ENCODE results near the gene DNAH17. TPM values are rescaled to one million over a fixed set of nuclear protein-coding genes. Genes with fewer than 3 reads are reported as not detected.

The DNAH17 gene
- polyA plus RNA-seq, 4 donors, result 0.57 to 3.6 TPM; not detected in 2

- peaks cover 0 to 3% (median 0%) of the 10 kb centered on the region in 3 donors for H3K4me1 ChIP-seq (ENCODE audit: control insufficient read depth in 3 of 3, insufficient read depth in 2 of 3, low read depth in 1 of 3, low read length in 2 of 3)
- DNase-seq (no peak), FAIRE-seq (no peak)
- H3K36me3 ChIP-seq (ENCODE audit: control insufficient read depth in 3 of 3, insufficient read depth in 2 of 3, low read depth in 1 of 3, low read length in 3 of 3), result no peaks in the 10 kb centered on the region
- no peak overlapping the region for H3K27ac ChIP-seq (ENCODE audit: low read depth in 1 of 3, low read length in 2 of 3)
- WGBS, 3 donors, result 40 to 84% (median 60%) methylated on average over 11 of the region's 11 CpGs
- H3K27me3 ChIP-seq (ENCODE audit: control insufficient read depth in 3 of 3, insufficient read depth in 3 of 3, low read length in 3 of 3), result no peaks in the 10 kb centered on the region
- no peak overlapping the region for H3K4me3 ChIP-seq (ENCODE audit: low read depth in 1 of 3, low read length in 3 of 3)
- H3K9me3 ChIP-seq (ENCODE audit: control insufficient read depth in 2 of 2, insufficient read depth in 1 of 2, low read depth in 1 of 2, low read length in 1 of 2), result peaks cover 0 to 11% of the 10 kb centered on the region in 2 donors
Measured at GRCh38 chr17:78529251-78529650, 47.9 kb downstream of the DNAH17 start.

- no peak overlapping the region for H3K27ac ChIP-seq (ENCODE audit: low read depth in 1 of 3, low read length in 2 of 3)
- H3K4me3 ChIP-seq (ENCODE audit: low read depth in 1 of 3, low read length in 3 of 3), result no peak overlapping the region
- H3K9me3 ChIP-seq (ENCODE audit: control insufficient read depth in 2 of 2, insufficient read depth in 1 of 2, low read depth in 1 of 2, low read length in 1 of 2), result peaks cover 0 to 11% of the 10 kb centered on the region in 2 donors
- H3K27me3 ChIP-seq (ENCODE audit: control insufficient read depth in 3 of 3, insufficient read depth in 3 of 3, low read length in 3 of 3), result no peaks in the 10 kb centered on the region
- DNase-seq (peak; percentile 15 to 39), FAIRE-seq (no peak)
- peaks cover 0 to 3% (median 0%) of the 10 kb centered on the region in 3 donors for H3K4me1 ChIP-seq (ENCODE audit: control insufficient read depth in 3 of 3, insufficient read depth in 2 of 3, low read depth in 1 of 3, low read length in 2 of 3)
- no peaks in the 10 kb centered on the region for H3K36me3 ChIP-seq (ENCODE audit: control insufficient read depth in 3 of 3, insufficient read depth in 2 of 3, low read depth in 1 of 3, low read length in 3 of 3)
- WGBS, 3 donors, result 17 to 40% (median 28%) methylated on average over 9 to 10 of the region's 10 CpGs
Measured at GRCh38 chr17:78528541-78528940, 48.7 kb downstream of the DNAH17 start.

GRCh38 chr17:78527345-78527744 lies 49.9 kb downstream of the DNAH17 start:
- no peak overlapping the region for H3K27ac ChIP-seq (ENCODE audit: low read depth in 1 of 3, low read length in 2 of 3)
- WGBS, 3 donors, result 64 to 87% (median 76%) methylated on average over 4 of the region's 4 CpGs
- FAIRE-seq (no peak), DNase-seq (no peak)
- H3K36me3 ChIP-seq (ENCODE audit: control insufficient read depth in 3 of 3, insufficient read depth in 2 of 3, low read depth in 1 of 3, low read length in 3 of 3), result no peaks in the 10 kb centered on the region
- H3K4me1 ChIP-seq (ENCODE audit: control insufficient read depth in 3 of 3, insufficient read depth in 2 of 3, low read depth in 1 of 3, low read length in 2 of 3), result peaks cover 0 to 3% (median 0%) of the 10 kb centered on the region in 3 donors
- H3K27me3 ChIP-seq (ENCODE audit: control insufficient read depth in 3 of 3, insufficient read depth in 3 of 3, low read length in 3 of 3), result no peaks in the 10 kb centered on the region
- H3K9me3 ChIP-seq (ENCODE audit: control insufficient read depth in 2 of 2, insufficient read depth in 1 of 2, low read depth in 1 of 2, low read length in 1 of 2), result peaks cover 0 to 9% of the 10 kb centered on the region in 2 donors
- H3K4me3 ChIP-seq (ENCODE audit: low read depth in 1 of 3, low read length in 3 of 3), result no peak overlapping the region

- peak; percentile 53 to 75 for DNase-seq
- H3K4me1 ChIP-seq (ENCODE audit: control insufficient read depth in 3 of 3, insufficient read depth in 2 of 3, low read depth in 1 of 3, low read length in 2 of 3), result peaks cover 0 to 3% (median 0%) of the 10 kb centered on the region in 3 donors
- peaks cover 0 to 9% of the 10 kb centered on the region in 2 donors for H3K9me3 ChIP-seq (ENCODE audit: control insufficient read depth in 2 of 2, insufficient read depth in 1 of 2, low read depth in 1 of 2, low read length in 1 of 2)
- no peak overlapping the region for H3K27ac ChIP-seq (ENCODE audit: low read depth in 1 of 3, low read length in 2 of 3)
- H3K36me3 ChIP-seq (ENCODE audit: control insufficient read depth in 3 of 3, insufficient read depth in 2 of 3, low read depth in 1 of 3, low read length in 3 of 3), result no peaks in the 10 kb centered on the region
- H3K4me3 ChIP-seq (ENCODE audit: low read depth in 1 of 3, low read length in 3 of 3), result no peak overlapping the region
- 43 to 76% (median 66%) methylated on average over 30 of the region's 30 CpGs for WGBS, 3 donors
- FAIRE-seq, result no peak
- H3K27me3 ChIP-seq (ENCODE audit: control insufficient read depth in 3 of 3, insufficient read depth in 3 of 3, low read length in 3 of 3), result no peaks in the 10 kb centered on the region
Measured at GRCh38 chr17:78526231-78527025, 50.8 kb downstream of the DNAH17 start.

- no peaks in the 10 kb centered on the region for H3K36me3 ChIP-seq (ENCODE audit: control insufficient read depth in 3 of 3, insufficient read depth in 2 of 3, low read depth in 1 of 3, low read length in 3 of 3)
- 87 to 91% (median 88%) methylated on average over 17 of the region's 17 CpGs for whole genome bisulfite sequencing, 3 donors
- DNase-seq (no peak), FAIRE-seq (no peak)
- no peaks in the 10 kb centered on the region for H3K27me3 ChIP-seq (ENCODE audit: control insufficient read depth in 3 of 3, insufficient read depth in 3 of 3, low read length in 3 of 3)
- H3K27ac ChIP-seq (ENCODE audit: low read depth in 1 of 3, low read length in 2 of 3), result no peak overlapping the region
- H3K4me3 ChIP-seq (ENCODE audit: low read depth in 1 of 3, low read length in 3 of 3), result no peak overlapping the region
- H3K9me3 ChIP-seq (ENCODE audit: control insufficient read depth in 2 of 2, insufficient read depth in 1 of 2, low read depth in 1 of 2, low read length in 1 of 2), result peaks cover 0 to 9% of the 10 kb centered on the region in 2 donors
- H3K4me1 ChIP-seq (ENCODE audit: control insufficient read depth in 3 of 3, insufficient read depth in 2 of 3, low read depth in 1 of 3, low read length in 2 of 3), result peaks cover 0 to 3% (median 0%) of the 10 kb centered on the region in 3 donors
Measured at GRCh38 chr17:78525511-78526160, 51.6 kb downstream of the DNAH17 start.

GRCh38 chr17:78524870-78525510 lies 52.2 kb downstream of the DNAH17 start:
- H3K4me3 ChIP-seq (ENCODE audit: low read depth in 1 of 3, low read length in 3 of 3), result no peak overlapping the region
- H3K4me1 ChIP-seq (ENCODE audit: control insufficient read depth in 3 of 3, insufficient read depth in 2 of 3, low read depth in 1 of 3, low read length in 2 of 3), result peaks cover 0 to 3% (median 0%) of the 10 kb centered on the region in 3 donors
- no peak overlapping the region for H3K27ac ChIP-seq (ENCODE audit: low read depth in 1 of 3, low read length in 2 of 3)
- FAIRE-seq (no peak), DNase-seq (no peak)
- H3K27me3 ChIP-seq (ENCODE audit: control insufficient read depth in 3 of 3, insufficient read depth in 3 of 3, low read length in 3 of 3), result no peaks in the 10 kb centered on the region
- WGBS, 3 donors, result 85 to 94% (median 91%) methylated on average over 23 of the region's 23 CpGs
- peaks cover 0 to 9% of the 10 kb centered on the region in 2 donors for H3K9me3 ChIP-seq (ENCODE audit: control insufficient read depth in 2 of 2, insufficient read depth in 1 of 2, low read depth in 1 of 2, low read length in 1 of 2)
- H3K36me3 ChIP-seq (ENCODE audit: control insufficient read depth in 3 of 3, insufficient read depth in 2 of 3, low read depth in 1 of 3, low read length in 3 of 3), result no peaks in the 10 kb centered on the region

- FAIRE-seq (no peak), DNase-seq (no peak)
- Histone ChIP-seq H3K4me1 (ENCODE audit: control insufficient read depth in 3 of 3, insufficient read depth in 2 of 3, low read depth in 1 of 3, low read length in 2 of 3) (peaks cover 0 to 3% (median 0%) of the 10 kb centered on the region in 3 donors), H3K36me3 (ENCODE audit: control insufficient read depth in 3 of 3, insufficient read depth in 2 of 3, low read depth in 1 of 3, low read length in 3 of 3) (no peaks in the 10 kb centered on the region), H3K27me3 (ENCODE audit: control insufficient read depth in 3 of 3, insufficient read depth in 3 of 3, low read length in 3 of 3) (no peaks in the 10 kb centered on the region), H3K27ac (ENCODE audit: low read depth in 1 of 3, low read length in 2 of 3) (no peak overlapping the region), H3K4me3 (ENCODE audit: low read depth in 1 of 3, low read length in 3 of 3) (no peak overlapping the region), H3K9me3 (ENCODE audit: control insufficient read depth in 2 of 2, insufficient read depth in 1 of 2, low read depth in 1 of 2, low read length in 1 of 2) (peaks cover 0 to 9% of the 10 kb centered on the region in 2 donors)
- WGBS, 3 donors, result 79 to 89% (median 80%) methylated on average over 17 of the region's 17 CpGs
Measured at GRCh38 chr17:78523934-78524655, 53.1 kb downstream of the DNAH17 start.

Measured in small intestine (tissue), 7 donors.